Stomach (tissue), 4 donors: ENCODE data around the gene CD101.

Source experiments
- EP300 ChIP-seq: sonication (generic); formaldehyde crosslinking; IDR thresholded peaks from one replicate; pipeline ENCODE4 v1.6.1; 2017; ENCODE audit warnings: antibody characterized with exemption
- POLR2A ChIP-seq, 4 donors: fragments of 450-650 bp; IDR thresholded peaks; one replicate each; pipeline ENCODE4 v1.6.1; 2016; ENCODE audit warnings: antibody characterized with exemption in 4 of 4, control low read depth in 2 of 4, mild to moderate bottlenecking in 1 of 4, moderate library complexity in 1 of 4
- POLR2AphosphoS5 ChIP-seq, 3 donors: sonication (generic); formaldehyde crosslinking; IDR thresholded peaks; one replicate each; pipeline ENCODE4 v1.6.1; 2016; ENCODE audit warnings: antibody characterized with exemption in 3 of 3
- TF ChIP-seq, protein P1 (sequence below), 7 experiments: fragments of 450-650 bp in 4 of 7; fragments of 200-600 bp in 3 of 7; sonication (generic) in 3 of 7; IDR thresholded peaks; one replicate each; pipeline ENCODE4 v1.5.1; 2016 to 2019; ENCODE audit warnings: antibody characterized with exemption in 7 of 7, control low read depth in 2 of 7, mild to moderate bottlenecking in 1 of 7

DNA sequence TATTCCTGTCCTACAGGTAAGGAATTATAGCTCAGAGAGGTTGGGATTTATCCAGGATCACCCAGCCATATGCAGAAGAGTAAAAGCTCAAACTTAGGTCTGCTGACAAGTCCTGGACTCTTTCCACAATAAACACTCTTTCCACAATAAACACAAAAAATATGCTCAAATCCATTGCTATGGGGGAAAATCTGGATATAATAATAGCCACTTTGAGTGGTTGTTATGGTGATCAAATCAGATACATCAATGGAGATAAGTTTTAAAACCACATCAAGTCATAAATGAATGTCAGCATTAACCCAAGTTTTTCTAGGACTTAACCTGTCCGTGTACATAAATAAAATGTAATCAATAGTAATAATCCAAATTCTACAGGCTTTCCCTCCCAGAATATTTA is 36.2 kb downstream of the CD101 start:
- TF ChIP-seq, protein P1, sequence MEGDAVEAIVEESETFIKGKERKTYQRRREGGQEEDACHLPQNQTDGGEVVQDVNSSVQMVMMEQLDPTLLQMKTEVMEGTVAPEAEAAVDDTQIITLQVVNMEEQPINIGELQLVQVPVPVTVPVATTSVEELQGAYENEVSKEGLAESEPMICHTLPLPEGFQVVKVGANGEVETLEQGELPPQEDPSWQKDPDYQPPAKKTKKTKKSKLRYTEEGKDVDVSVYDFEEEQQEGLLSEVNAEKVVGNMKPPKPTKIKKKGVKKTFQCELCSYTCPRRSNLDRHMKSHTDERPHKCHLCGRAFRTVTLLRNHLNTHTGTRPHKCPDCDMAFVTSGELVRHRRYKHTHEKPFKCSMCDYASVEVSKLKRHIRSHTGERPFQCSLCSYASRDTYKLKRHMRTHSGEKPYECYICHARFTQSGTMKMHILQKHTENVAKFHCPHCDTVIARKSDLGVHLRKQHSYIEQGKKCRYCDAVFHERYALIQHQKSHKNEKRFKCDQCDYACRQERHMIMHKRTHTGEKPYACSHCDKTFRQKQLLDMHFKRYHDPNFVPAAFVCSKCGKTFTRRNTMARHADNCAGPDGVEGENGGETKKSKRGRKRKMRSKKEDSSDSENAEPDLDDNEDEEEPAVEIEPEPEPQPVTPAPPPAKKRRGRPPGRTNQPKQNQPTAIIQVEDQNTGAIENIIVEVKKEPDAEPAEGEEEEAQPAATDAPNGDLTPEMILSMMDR (IDR thresholded peaks at IDR 0.05): no peak
- TF ChIP-seq EP300 (no peak), POLR2A (IDR thresholded peaks at IDR 0.05) (no peak), POLR2AphosphoS5 (IDR thresholded peaks at IDR 0.05) (no peak)
